HepG2 (cell line): Measurements from ENCODE around the gene CKM. TPM values are rescaled to one million over a fixed set of nuclear protein-coding genes. Genes with fewer than 3 reads are reported as not detected.
A peak's percentile ranks its signal among the peaks of the same experiment; 100 is the strongest.

Source experiments
- HIVEP1 ChIP-seq: sonication (generic); formaldehyde crosslinking; IDR thresholded peaks from 2 replicates; pipeline ENCODE4 v1.4.0; 2020; ENCODE audit warnings: mild to moderate bottlenecking, missing genetic modification reagents
- HMG20B ChIP-seq: conservative IDR thresholded peaks from 2 replicates; pipeline ENCODE4 v1.6.1; 2016; ENCODE audit warnings: missing genetic modification reagents, missing compliant biosample characterization
- RBFOX2 ChIP-seq: fragments of 200-400 bp; formaldehyde crosslinking; IDR thresholded peaks from 2 replicates; pipeline ENCODE4 v1.6.1; 2017; ENCODE audit warnings: low read depth, mild to moderate bottlenecking, low read length
- RFX1 ChIP-seq: fragments of 450-650 bp; IDR thresholded peaks from 2 replicates; pipeline ENCODE4 v1.6.1; 2017
- ZNF253 ChIP-seq: sonication (generic); formaldehyde crosslinking; IDR thresholded peaks from 2 replicates; pipeline ENCODE4 v1.8.0; 2022; ENCODE audit warnings: mild to moderate bottlenecking, missing genetic modification reagents, borderline replicate concordance
- ZNF883 ChIP-seq: sonication (generic); formaldehyde crosslinking; IDR thresholded peaks from 2 replicates; pipeline ENCODE4 v1.5.1; 2020; ENCODE audit warnings: mild to moderate bottlenecking, missing genetic modification reagents; ENCODE audit errors: not compliant biosample characterization
- polyA plus RNA-seq, 8 experiments: library from polyadenylated mRNA; depleted of rRNA in 3 of 8; stranded (reverse) in 7 of 8; unstranded in 1 of 8; fragments of >200 nt; fragmentation: Illumina TruSeq in 4 of 8; extraction: Trizol in 4 of 8; gene quantifications; 2 replicates each; pipeline versions ENCODE4 v1.2.1 to v1.2.3, GENCODE V29; 2011 to 2016; ENCODE audit warnings: low read depth in 4 of 8, missing spikeins in 1 of 8, mixed read lengths in 1 of 8; ENCODE audit not compliant: insufficient read depth in 1 of 8
- total RNA-seq, 5 experiments: library from RNA; depleted of rRNA; stranded (reverse); fragments of >200 nt; fragmentation: Illumina TruSeq; extraction: Trizol; gene quantifications; 2 replicates each; pipeline ENCODE4 v1.2.3, GENCODE V29; 2016; ENCODE audit warnings: low read depth in 1 of 5
- TF ChIP-seq, protein P1 (sequence below): sonication (generic); formaldehyde crosslinking; IDR thresholded peaks from 2 replicates; pipeline ENCODE4 v1.5.1; 2020; ENCODE audit warnings: mild to moderate bottlenecking, missing genetic modification reagents, moderate library complexity
- TF ChIP-seq, protein P2 (sequence below), 2 experiments: fragments of 450-650 bp in 1 of 2; sonication (generic) in 1 of 2; formaldehyde crosslinking in 1 of 2; IDR thresholded peaks; 2 replicates each; pipeline versions ENCODE4 v1.6.1 to v1.8.0; 2016 to 2022; ENCODE audit warnings: antibody characterized with exemption in 1 of 2, mild to moderate bottlenecking in 1 of 2, missing genetic modification reagents in 1 of 2
- TF ChIP-seq, protein P3 (sequence below): sonication (generic); formaldehyde crosslinking; IDR thresholded peaks from 2 replicates; pipeline ENCODE4 v1.5.0; 2020; ENCODE audit warnings: missing genetic modification reagents, mild to moderate bottlenecking, borderline replicate concordance
- TF ChIP-seq, protein P4 (sequence below): sonication (generic); formaldehyde crosslinking; IDR thresholded peaks from 2 replicates; pipeline ENCODE4 v1.9.0; 2021; ENCODE audit warnings: missing genetic modification reagents, borderline replicate concordance

Gene CKM
- total and polyA plus RNA-seq, 2 of the 13 experiments (the other 11 are each of a cell fraction or from before 2014, with no cell fraction given), result 0.54 to 0.80 TPM

DNA sequence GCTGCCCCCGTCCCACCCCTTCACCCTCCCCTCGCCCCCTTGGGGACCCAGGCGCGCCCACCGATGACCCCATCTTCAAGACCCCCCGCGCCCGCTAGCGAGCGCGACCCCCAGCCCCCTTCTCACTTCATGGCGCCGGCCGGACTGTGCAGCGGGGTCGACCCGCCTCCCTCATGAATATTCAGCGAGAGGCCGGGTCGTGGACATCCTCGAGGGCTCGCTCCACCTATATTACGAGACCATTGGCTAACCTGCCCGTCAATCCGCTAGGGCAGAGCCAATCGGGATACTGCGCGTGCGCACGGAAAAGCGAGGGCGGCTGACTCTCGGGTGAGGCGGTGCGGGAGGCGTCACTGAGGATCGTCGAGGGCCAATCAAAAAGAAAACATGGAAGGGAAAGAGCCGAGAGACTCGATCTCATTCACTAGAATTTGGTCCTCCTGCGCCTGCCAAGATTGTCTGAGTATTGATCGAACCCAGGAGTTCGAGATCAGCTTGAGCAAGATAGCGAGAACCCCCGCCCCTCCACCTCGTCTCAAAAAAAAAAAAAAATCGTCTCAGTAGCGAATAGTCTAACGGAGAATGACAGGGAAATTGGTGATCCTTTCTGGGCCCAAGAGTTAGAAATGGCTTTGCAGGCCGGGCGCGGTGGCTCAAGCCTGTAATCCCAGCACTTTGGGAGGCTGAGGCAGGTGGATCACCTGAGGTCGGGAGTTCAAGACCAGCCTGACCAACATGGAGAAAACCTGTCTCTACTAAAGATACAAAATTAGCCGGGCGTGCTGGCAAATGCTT lies 47.9 kb upstream of the CKM start, which contains the start of gene ERCC2 (continued):
- TF ChIP-seq, protein P1, sequence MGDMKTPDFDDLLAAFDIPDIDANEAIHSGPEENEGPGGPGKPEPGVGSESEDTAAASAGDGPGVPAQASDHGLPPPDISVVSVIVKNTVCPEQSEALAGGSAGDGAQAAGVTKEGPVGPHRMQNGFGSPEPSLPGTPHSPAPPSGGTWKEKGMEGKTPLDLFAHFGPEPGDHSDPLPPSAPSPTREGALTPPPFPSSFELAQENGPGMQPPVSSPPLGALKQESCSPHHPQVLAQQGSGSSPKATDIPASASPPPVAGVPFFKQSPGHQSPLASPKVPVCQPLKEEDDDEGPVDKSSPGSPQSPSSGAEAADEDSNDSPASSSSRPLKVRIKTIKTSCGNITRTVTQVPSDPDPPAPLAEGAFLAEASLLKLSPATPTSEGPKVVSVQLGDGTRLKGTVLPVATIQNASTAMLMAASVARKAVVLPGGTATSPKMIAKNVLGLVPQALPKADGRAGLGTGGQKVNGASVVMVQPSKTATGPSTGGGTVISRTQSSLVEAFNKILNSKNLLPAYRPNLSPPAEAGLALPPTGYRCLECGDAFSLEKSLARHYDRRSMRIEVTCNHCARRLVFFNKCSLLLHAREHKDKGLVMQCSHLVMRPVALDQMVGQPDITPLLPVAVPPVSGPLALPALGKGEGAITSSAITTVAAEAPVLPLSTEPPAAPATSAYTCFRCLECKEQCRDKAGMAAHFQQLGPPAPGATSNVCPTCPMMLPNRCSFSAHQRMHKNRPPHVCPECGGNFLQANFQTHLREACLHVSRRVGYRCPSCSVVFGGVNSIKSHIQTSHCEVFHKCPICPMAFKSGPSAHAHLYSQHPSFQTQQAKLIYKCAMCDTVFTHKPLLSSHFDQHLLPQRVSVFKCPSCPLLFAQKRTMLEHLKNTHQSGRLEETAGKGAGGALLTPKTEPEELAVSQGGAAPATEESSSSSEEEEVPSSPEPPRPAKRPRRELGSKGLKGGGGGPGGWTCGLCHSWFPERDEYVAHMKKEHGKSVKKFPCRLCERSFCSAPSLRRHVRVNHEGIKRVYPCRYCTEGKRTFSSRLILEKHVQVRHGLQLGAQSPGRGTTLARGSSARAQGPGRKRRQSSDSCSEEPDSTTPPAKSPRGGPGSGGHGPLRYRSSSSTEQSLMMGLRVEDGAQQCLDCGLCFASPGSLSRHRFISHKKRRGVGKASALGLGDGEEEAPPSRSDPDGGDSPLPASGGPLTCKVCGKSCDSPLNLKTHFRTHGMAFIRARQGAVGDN (CRISPR knock-in tag), result peak; percentile 72
- no peak for TF ChIP-seq ZNF883 (CRISPR knock-in tag)
- TF ChIP-seq, protein P2, sequence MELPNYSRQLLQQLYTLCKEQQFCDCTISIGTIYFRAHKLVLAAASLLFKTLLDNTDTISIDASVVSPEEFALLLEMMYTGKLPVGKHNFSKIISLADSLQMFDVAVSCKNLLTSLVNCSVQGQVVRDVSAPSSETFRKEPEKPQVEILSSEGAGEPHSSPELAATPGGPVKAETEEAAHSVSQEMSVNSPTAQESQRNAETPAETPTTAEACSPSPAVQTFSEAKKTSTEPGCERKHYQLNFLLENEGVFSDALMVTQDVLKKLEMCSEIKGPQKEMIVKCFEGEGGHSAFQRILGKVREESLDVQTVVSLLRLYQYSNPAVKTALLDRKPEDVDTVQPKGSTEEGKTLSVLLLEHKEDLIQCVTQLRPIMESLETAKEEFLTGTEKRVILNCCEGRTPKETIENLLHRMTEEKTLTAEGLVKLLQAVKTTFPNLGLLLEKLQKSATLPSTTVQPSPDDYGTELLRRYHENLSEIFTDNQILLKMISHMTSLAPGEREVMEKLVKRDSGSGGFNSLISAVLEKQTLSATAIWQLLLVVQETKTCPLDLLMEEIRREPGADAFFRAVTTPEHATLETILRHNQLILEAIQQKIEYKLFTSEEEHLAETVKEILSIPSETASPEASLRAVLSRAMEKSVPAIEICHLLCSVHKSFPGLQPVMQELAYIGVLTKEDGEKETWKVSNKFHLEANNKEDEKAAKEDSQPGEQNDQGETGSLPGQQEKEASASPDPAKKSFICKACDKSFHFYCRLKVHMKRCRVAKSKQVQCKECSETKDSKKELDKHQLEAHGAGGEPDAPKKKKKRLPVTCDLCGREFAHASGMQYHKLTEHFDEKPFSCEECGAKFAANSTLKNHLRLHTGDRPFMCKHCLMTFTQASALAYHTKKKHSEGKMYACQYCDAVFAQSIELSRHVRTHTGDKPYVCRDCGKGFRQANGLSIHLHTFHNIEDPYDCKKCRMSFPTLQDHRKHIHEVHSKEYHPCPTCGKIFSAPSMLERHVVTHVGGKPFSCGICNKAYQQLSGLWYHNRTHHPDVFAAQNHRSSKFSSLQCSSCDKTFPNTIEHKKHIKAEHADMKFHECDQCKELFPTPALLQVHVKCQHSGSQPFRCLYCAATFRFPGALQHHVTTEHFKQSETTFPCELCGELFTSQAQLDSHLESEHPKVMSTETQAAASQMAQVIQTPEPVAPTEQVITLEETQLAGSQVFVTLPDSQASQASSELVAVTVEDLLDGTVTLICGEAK (IDR thresholded peaks at IDR 0.05), result no peak
- TF ChIP-seq, protein P2 (CRISPR knock-in tag; IDR thresholded peaks at IDR 0.05), result no peak
- 0 out of 2 replicates have a peak, but pooled peaks have one; percentile 48 for TF ChIP-seq RBFOX2
- no peak for TF ChIP-seq HIVEP1 (CRISPR knock-in tag)
- TF ChIP-seq, protein P3, sequence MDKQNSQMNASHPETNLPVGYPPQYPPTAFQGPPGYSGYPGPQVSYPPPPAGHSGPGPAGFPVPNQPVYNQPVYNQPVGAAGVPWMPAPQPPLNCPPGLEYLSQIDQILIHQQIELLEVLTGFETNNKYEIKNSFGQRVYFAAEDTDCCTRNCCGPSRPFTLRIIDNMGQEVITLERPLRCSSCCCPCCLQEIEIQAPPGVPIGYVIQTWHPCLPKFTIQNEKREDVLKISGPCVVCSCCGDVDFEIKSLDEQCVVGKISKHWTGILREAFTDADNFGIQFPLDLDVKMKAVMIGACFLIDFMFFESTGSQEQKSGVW, result no peak
- TF ChIP-seq, protein P4, sequence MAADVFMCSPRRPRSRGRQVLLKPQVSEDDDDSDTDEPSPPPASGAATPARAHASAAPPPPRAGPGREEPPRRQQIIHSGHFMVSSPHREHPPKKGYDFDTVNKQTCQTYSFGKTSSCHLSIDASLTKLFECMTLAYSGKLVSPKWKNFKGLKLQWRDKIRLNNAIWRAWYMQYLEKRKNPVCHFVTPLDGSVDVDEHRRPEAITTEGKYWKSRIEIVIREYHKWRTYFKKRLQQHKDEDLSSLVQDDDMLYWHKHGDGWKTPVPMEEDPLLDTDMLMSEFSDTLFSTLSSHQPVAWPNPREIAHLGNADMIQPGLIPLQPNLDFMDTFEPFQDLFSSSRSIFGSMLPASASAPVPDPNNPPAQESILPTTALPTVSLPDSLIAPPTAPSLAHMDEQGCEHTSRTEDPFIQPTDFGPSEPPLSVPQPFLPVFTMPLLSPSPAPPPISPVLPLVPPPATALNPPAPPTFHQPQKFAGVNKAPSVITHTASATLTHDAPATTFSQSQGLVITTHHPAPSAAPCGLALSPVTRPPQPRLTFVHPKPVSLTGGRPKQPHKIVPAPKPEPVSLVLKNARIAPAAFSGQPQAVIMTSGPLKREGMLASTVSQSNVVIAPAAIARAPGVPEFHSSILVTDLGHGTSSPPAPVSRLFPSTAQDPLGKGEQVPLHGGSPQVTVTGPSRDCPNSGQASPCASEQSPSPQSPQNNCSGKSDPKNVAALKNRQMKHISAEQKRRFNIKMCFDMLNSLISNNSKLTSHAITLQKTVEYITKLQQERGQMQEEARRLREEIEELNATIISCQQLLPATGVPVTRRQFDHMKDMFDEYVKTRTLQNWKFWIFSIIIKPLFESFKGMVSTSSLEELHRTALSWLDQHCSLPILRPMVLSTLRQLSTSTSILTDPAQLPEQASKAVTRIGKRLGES (CRISPR knock-in tag), result no peak
- TF ChIP-seq ZNF253 (CRISPR knock-in tag), result no peak
- no peak for TF ChIP-seq RFX1
- TF ChIP-seq HMG20B (CRISPR knock-in tag), result no peak
